Measurements from ENCODE around the gene BLOC1S3. TPM values are rescaled to one million over a fixed set of nuclear protein-coding genes. Genes with fewer than 3 reads are reported as not detected.
A peak's percentile ranks its signal among the peaks of the same experiment; 100 is the strongest.

BLOC1S3 gene, protein sequence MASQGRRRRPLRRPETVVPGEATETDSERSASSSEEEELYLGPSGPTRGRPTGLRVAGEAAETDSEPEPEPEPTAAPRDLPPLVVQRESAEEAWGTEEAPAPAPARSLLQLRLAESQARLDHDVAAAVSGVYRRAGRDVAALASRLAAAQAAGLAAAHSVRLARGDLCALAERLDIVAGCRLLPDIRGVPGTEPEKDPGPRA
- 10 to 100 TPM in 2 of 3 donors, 1 to 10 TPM in 1; 9.8 to 12.3 (median 11.6) TPM for total RNA-seq
- long read RNA-seq, donor 1, partial matches to known transcripts: 0 of 3 reads
- long read RNA-seq, donor 1, other reads (novel, unspliced or antisense): 0 of 3 reads
- long read RNA-seq, donor 2, partial matches to known transcripts: 0 of 1 reads
- long read RNA-seq, donor 2, other reads (novel, unspliced or antisense): 0 of 1 reads

DNA sequence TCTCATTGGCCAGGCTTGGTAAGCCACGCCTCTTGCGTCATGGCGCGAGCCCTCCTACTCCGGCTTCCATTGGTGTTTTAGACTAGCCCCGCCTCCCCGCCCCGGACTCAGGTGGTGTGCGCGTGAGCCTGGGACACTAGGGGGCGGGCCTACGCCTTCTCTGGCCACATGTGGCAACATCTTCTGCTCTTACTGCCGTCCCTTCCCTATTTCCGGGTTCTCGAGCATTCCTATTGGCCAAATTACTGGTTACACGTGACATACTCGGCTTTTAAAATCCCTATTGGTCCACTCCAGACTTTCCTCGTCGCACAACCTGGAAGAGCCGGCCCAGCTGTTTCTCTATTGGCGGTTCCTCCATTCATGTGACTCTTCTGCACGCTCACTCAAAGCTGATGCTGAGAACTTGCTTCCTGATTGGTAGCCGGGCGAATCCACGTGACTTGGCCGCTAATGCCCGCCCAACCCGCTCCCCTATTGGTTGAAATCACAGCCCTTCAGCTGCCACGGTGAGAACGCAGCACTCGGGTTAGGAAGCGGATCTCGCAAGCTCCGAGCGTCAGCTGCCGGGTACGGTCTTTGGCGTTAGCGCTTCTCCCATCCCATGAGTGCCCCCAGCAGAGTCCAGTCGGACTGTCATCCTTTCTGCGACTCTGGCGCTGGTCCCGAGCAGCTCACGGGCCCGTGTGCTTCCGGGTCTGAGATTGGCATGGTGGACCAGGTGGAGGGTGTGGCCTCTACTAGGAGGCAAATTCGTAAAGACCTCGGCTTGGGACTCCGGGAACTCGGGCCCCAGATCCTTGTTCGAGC, at the start of gene BLOC1S3:
Gene BLOC1S3, plus strand, starts transcription at position 523 of the 810 bp plus-strand sequence. CDS start 513 bp downstream, outside the sequence.
- peaks cover 15% of the 10 kb centered on the region for H3K4me1 ChIP-seq (ENCODE audit: low read depth)
- intact Hi-C loops (cut with DNase I, micrococcal nuclease): no loop called here

GRCh38 chr19:45128806-45129205, 49.8 kb upstream of the BLOC1S3 start:
- H3K36me3 ChIP-seq (ENCODE audit: low read depth): no peaks in the 10 kb centered on the region
- H3K4me3 ChIP-seq: no peak overlapping the region
- intact Hi-C loops (cut with DNase I, micrococcal nuclease): no loop called here
- no peak for TF ChIP-seq CTCF (IDR thresholded peaks at IDR 0.05)
- H3K4me1 ChIP-seq (ENCODE audit: low read depth): peaks cover 5% of the 10 kb centered on the region
- DNase-seq: no peak
- H3K9me3 ChIP-seq: no peaks in the 10 kb centered on the region
- ATAC-seq: no peak

More for the DNA sequence above, at the start of gene BLOC1S3:
- peak within 1 kb of the TSS; percentile 69 for H3K4me3 ChIP-seq
- DNase-seq: peak; percentile 100
- peaks cover 5% of the 10 kb centered on the region for H3K36me3 ChIP-seq (ENCODE audit: low read depth)
- peak; percentile 58 for TF ChIP-seq CTCF (IDR thresholded peaks at IDR 0.05)
- ATAC-seq: peak; percentile 93
- H3K9me3 ChIP-seq: no peaks in the 10 kb centered on the region

- no peak for TF ChIP-seq CTCF (IDR thresholded peaks at IDR 0.05)
- intact Hi-C loops (cut with DNase I, micrococcal nuclease): no loop called here
- H3K4me1 ChIP-seq (ENCODE audit: low read depth): peaks cover 5% of the 10 kb centered on the region
- DNase-seq (no peak), ATAC-seq (no peak)
- no peaks in the 10 kb centered on the region for H3K9me3 ChIP-seq
- no peak overlapping the region for H3K4me3 ChIP-seq
- H3K36me3 ChIP-seq (ENCODE audit: low read depth): no peaks in the 10 kb centered on the region
Measured at GRCh38 chr19:45130236-45130635, 48.3 kb upstream of the BLOC1S3 start.

DNA sequence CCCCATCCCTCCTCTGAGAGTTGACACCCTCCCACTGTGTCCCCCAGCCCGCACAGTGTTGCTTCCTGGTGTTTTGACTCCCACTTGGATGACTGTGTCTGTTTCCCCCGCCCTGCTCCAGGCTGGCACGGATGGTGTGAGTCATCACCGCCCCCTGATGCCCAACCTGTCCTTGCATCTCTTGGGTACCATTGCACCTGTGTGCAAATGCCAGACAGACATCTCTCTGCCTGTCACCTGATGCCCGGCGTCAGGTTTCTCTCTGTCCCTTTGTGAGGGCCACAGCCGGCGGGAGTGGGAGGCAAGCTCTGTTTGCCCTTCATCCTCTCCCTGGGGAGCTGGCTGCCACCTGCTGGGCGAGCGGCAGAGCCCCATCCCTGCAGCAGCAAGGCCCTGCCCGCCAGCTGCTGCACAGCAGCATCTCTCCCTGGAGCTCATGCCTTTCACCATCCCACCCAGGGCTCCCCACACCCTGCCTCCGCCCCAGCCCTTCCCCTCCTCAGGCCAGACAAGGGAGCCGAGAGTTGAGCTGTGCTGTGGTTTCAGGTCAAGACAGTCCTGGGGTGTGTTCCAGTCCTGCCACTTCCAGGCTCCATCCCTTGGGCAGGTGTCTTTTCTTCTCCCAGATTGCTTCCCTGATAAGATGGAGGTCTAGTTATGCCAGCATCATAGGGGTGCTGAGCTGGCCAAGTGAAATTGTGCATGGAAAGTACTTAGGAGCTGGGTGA, 47.5 kb upstream of the BLOC1S3 start:
- ATAC-seq (peak; percentile 73), DNase-seq (peak in 1 of 3 donors; percentile 56)
- Histone ChIP-seq H3K4me3 (no peak overlapping the region), H3K36me3 (ENCODE audit: low read depth) (no peaks in the 10 kb centered on the region), H3K9me3 (no peaks in the 10 kb centered on the region), H3K4me1 (ENCODE audit: low read depth) (peaks cover 1% of the 10 kb centered on the region)
- TF ChIP-seq CTCF (IDR thresholded peaks at IDR 0.05): no peak
- intact Hi-C loops (cut with DNase I, micrococcal nuclease): no loop called here

- ATAC-seq (no peak), DNase-seq (no peak)
- Histone ChIP-seq H3K4me1 (ENCODE audit: low read depth) (no peaks in the 10 kb centered on the region), H3K36me3 (ENCODE audit: low read depth) (no peaks in the 10 kb centered on the region), H3K9me3 (no peaks in the 10 kb centered on the region), H3K4me3 (no peak overlapping the region)
- TF ChIP-seq CTCF (IDR thresholded peaks at IDR 0.05): no peak
- intact Hi-C loops (cut with DNase I, micrococcal nuclease): no loop called here
Measured at GRCh38 chr19:45133661-45134060, 44.9 kb upstream of the BLOC1S3 start.

All from mucosa of descending colon (tissue), 3 donors.